DOHH2 (cell line): Measurements from ENCODE around the gene GINS3.

ENCODE experiments used
- H3F3A ChIP-seq: fragments of 200-600 bp; sonication (generic), shearing (Covaris generic); 2 replicates; pipeline ENCODE4 v1.6.0; 2016; ENCODE audit warnings: antibody characterized with exemption, mild to moderate bottlenecking; ENCODE audit not compliant: control insufficient read depth, insufficient read depth
- H3K27ac ChIP-seq: fragments of 200-600 bp; sonication (generic); 2 replicates; pipeline ENCODE4 v1.5.1; 2014; ENCODE audit warnings: low read depth, mild to moderate bottlenecking, low read length, moderate library complexity
- H3K27me3 ChIP-seq: fragments of 200-600 bp; sonication (generic); 2 replicates; pipeline ENCODE4 v1.6.1; 2014; ENCODE audit warnings: mild to moderate bottlenecking, low read length, mixed read lengths; ENCODE audit not compliant: control insufficient read depth
- H3K36me3 ChIP-seq: fragments of 200-600 bp; sonication (generic); 2 replicates; pipeline ENCODE4 v1.6.1; 2014; ENCODE audit warnings: mild to moderate bottlenecking, low read length, moderate library complexity, mixed read lengths; ENCODE audit not compliant: control insufficient read depth
- H3K4me1 ChIP-seq: fragments of 200-600 bp; sonication (generic); 2 replicates; pipeline ENCODE4 v1.6.1; 2014; ENCODE audit warnings: mild to moderate bottlenecking, low read length, mixed read lengths; ENCODE audit not compliant: control insufficient read depth
- H3K4me2 ChIP-seq: fragments of 200-600 bp; sonication (generic); 2 replicates; pipeline ENCODE4 v1.6.0; 2014; ENCODE audit warnings: mild to moderate bottlenecking, low read length, moderate library complexity
- H3K4me3 ChIP-seq: fragments of 200-600 bp; sonication (generic); 2 replicates; pipeline ENCODE4 v1.5.1; 2014; ENCODE audit warnings: mild to moderate bottlenecking, low read length, mixed read lengths
- H3K79me2 ChIP-seq: fragments of 200-600 bp; sonication (generic); 2 replicates; pipeline ENCODE4 v1.6.1; 2014; ENCODE audit warnings: mild to moderate bottlenecking, low read length, mixed read lengths; ENCODE audit not compliant: control insufficient read depth
- H3K9me2 ChIP-seq: fragments of 200-600 bp; sonication (generic); replicated peaks from 2 replicates; pipeline ENCODE4 v1.6.1; 2014; ENCODE audit warnings: mild to moderate bottlenecking, low read length, mixed read lengths; ENCODE audit not compliant: control insufficient read depth
- H3K9me3 ChIP-seq: fragments of 200-600 bp; sonication (generic); 2 replicates; pipeline ENCODE4 v1.6.1; 2014; ENCODE audit warnings: antibody characterized with exemption, low read length, mixed read lengths; ENCODE audit not compliant: control insufficient read depth, insufficient read depth
- H4K20me1 ChIP-seq: fragments of 200-600 bp; sonication (generic); 2 replicates; pipeline ENCODE4 v1.6.0; 2014; ENCODE audit warnings: low read depth, mild to moderate bottlenecking, antibody characterized with exemption, low read length, moderate library complexity; ENCODE audit not compliant: control insufficient read depth, insufficient read depth
- EZH2phosphoT487 ChIP-seq: fragments of 200-600 bp; sonication (generic); IDR thresholded peaks from 2 replicates; pipeline ENCODE4 v1.6.1; 2017; ENCODE audit warnings: borderline replicate concordance, mild to moderate bottlenecking, antibody characterized with exemption, low read length, moderate library complexity, mixed read lengths
- TF ChIP-seq, protein P1 (sequence below): fragments of 200-600 bp; sonication (generic); IDR thresholded peaks from one replicate; pipeline ENCODE4 v1.5.1; 2014; ENCODE audit warnings: antibody characterized with exemption, mild to moderate bottlenecking, low read depth, low read length; ENCODE audit not compliant: poor library complexity, severe bottlenecking

The GINS3 gene

GRCh38 chr16:58440131-58440530 is 47.9 kb downstream of the GINS3 start:
- no peaks in the 10 kb centered on the region for H4K20me1 ChIP-seq
- no peaks in the 10 kb centered on the region for H3F3A ChIP-seq
- no peaks in the 10 kb centered on the region for H3K27me3 ChIP-seq
- H3K36me3 ChIP-seq = peaks cover 38% of the 10 kb centered on the region
- H3K79me2 ChIP-seq = no peaks in the 10 kb centered on the region
- H3K4me1 ChIP-seq = peaks cover 24% of the 10 kb centered on the region
- TF ChIP-seq EZH2phosphoT487 = no peak
- TF ChIP-seq, protein P1, sequence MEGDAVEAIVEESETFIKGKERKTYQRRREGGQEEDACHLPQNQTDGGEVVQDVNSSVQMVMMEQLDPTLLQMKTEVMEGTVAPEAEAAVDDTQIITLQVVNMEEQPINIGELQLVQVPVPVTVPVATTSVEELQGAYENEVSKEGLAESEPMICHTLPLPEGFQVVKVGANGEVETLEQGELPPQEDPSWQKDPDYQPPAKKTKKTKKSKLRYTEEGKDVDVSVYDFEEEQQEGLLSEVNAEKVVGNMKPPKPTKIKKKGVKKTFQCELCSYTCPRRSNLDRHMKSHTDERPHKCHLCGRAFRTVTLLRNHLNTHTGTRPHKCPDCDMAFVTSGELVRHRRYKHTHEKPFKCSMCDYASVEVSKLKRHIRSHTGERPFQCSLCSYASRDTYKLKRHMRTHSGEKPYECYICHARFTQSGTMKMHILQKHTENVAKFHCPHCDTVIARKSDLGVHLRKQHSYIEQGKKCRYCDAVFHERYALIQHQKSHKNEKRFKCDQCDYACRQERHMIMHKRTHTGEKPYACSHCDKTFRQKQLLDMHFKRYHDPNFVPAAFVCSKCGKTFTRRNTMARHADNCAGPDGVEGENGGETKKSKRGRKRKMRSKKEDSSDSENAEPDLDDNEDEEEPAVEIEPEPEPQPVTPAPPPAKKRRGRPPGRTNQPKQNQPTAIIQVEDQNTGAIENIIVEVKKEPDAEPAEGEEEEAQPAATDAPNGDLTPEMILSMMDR = no peak
- no peak overlapping the region for H3K4me2 ChIP-seq
- H3K4me3 ChIP-seq = no peak overlapping the region
- no peak overlapping the region for H3K27ac ChIP-seq
- H3K9me3 ChIP-seq = no peaks in the 10 kb centered on the region
- H3K9me2 ChIP-seq = no peaks in the 10 kb centered on the region

GRCh38 chr16:58442547-58442946 is 50.3 kb downstream of the GINS3 start:
- no peaks in the 10 kb centered on the region; the same call in 1 of the 2 replicates for H3F3A ChIP-seq
- H3K9me2 ChIP-seq = no peaks in the 10 kb centered on the region
- no peak overlapping the region for H3K4me2 ChIP-seq
- TF ChIP-seq, protein P1 = no peak
- no peak for TF ChIP-seq EZH2phosphoT487
- H3K9me3 ChIP-seq = no peaks in the 10 kb centered on the region
- no peaks in the 10 kb centered on the region for H3K27me3 ChIP-seq
- peaks cover 24% of the 10 kb centered on the region for H3K4me1 ChIP-seq
- H3K36me3 ChIP-seq = peaks cover 18% of the 10 kb centered on the region
- no peak overlapping the region for H3K27ac ChIP-seq
- H3K4me3 ChIP-seq = no peak overlapping the region
- no peaks in the 10 kb centered on the region for H4K20me1 ChIP-seq
- no peaks in the 10 kb centered on the region for H3K79me2 ChIP-seq

GRCh38 chr16:58443783-58444182 is 51.5 kb downstream of the GINS3 start:
- H3K9me3 ChIP-seq = no peaks in the 10 kb centered on the region
- no peaks in the 10 kb centered on the region for H4K20me1 ChIP-seq
- no peaks in the 10 kb centered on the region for H3K79me2 ChIP-seq
- no peak overlapping the region for H3K4me3 ChIP-seq
- H3K27me3 ChIP-seq = no peaks in the 10 kb centered on the region
- TF ChIP-seq, protein P1 = no peak
- TF ChIP-seq EZH2phosphoT487 = no peak
- H3F3A ChIP-seq = no peaks in the 10 kb centered on the region; the same call in 1 of the 2 replicates
- peaks cover 11% of the 10 kb centered on the region; the same call in 1 of the 2 replicates for H3K36me3 ChIP-seq
- no peaks in the 10 kb centered on the region for H3K9me2 ChIP-seq
- H3K4me1 ChIP-seq = peaks cover 14% of the 10 kb centered on the region
- no peak overlapping the region for H3K27ac ChIP-seq
- H3K4me2 ChIP-seq = no peak overlapping the region

DNA sequence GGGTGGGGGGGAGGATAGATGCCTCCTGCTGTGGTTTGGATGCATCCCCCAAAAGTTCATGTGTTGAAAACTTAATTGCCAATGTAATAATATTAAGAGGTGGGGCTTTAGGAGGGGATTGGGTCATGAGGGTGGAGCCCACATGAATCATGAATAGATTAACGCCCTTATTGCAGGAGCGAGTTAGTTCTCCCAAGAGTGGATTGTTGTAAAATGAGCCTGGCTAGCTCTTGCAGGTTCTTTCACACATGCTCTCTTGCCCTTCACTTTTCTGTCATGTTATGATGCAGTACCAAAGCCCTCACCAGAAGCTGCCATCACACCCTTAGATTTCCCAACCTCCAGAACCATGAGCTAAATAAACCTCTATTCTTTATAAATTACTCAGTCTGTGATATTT is 52.0 kb downstream of the GINS3 start:
- peaks cover 10% of the 10 kb centered on the region for H3K4me1 ChIP-seq
- no peaks in the 10 kb centered on the region for H3K27me3 ChIP-seq
- TF ChIP-seq, protein P1 = no peak
- no peak for TF ChIP-seq EZH2phosphoT487

More for the DNA sequence above, 52.0 kb downstream of the GINS3 start:
- Histone ChIP-seq H3K4me2 (no peak overlapping the region), H3F3A (no peaks in the 10 kb centered on the region; the same call in 1 of the 2 replicates), H3K79me2 (no peaks in the 10 kb centered on the region), H3K36me3 (peaks cover 11% of the 10 kb centered on the region; the same call in 1 of the 2 replicates), H3K4me3 (no peak overlapping the region), H3K9me2 (no peaks in the 10 kb centered on the region), H3K9me3 (no peaks in the 10 kb centered on the region), H3K27ac (no peak overlapping the region), H4K20me1 (no peaks in the 10 kb centered on the region)
